Measurements from ENCODE around the gene SRMS. TPM values are rescaled to one million over a fixed set of nuclear protein-coding genes. Genes with fewer than 3 reads are reported as not detected.

SRMS gene
- total and polyA plus RNA-seq, 2 of the 13 experiments (the other 11 are each of a cell fraction or from before 2014, with no cell fraction given): not detected

DNA sequence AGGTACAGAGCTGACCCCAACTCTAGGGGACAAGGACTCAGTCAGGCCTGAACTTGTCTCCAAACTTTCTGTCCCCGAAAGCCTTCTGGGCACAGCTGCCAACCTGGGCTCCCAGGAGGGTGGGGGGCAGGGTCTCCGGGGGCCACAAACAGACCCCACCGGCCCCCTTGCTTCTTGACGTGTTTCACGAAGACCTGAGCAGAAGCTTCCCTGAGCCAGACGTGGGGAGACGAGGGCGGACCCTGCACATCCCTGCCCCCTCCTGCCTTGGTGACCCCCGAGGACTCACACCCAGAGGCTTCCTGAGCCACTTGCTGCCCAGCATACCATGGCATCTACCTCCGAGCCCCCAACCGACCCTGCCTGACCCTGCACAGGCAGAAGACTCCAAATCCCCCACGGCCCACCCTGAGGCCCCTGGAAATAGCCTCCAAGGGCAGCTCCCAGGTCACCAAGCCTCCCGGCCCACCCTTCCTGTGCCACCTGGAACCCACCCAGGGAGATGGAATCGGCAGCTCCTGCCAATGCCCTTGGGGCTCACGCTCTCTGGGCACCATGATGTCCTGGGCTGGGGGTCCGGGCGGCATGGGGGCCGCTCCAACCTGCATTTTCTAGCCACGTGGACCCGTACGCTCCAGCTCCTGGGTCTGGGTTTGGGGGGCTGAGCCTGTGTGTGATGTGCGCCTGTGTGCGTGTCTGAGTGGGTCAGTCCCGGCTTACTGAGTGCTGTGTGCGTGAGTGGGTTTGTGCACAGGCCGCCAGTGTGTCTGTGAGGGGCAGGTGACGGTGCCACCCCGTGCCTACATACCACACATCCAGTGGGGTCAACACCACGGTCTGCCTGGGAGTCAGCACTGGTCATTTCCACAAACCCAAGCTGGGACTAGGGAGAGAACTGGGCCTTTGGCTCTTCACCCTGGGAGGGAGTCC lies 7.8 kb downstream of the SRMS start (continued):
- TF ChIP-seq HNRNPLL (IDR thresholded peaks at IDR 0.05; ENCODE audit: low read depth, low read length, poor library complexity, severe bottlenecking): peak; percentile 12
- TF ChIP-seq SKI (IDR thresholded peaks at IDR 0.05; ENCODE audit: partially characterized antibody): no peak
- no peak for TF ChIP-seq SMARCE1 (IDR thresholded peaks at IDR 0.05; ENCODE audit: borderline replicate concordance)
- no peak for TF ChIP-seq GFI1 (CRISPR knock-in tag; IDR thresholded peaks at IDR 0.05; ENCODE audit: borderline replicate concordance)
- no peak for TF ChIP-seq SYNCRIP (IDR thresholded peaks at IDR 0.05; ENCODE audit: insufficient read depth, low read depth, low read length)
- TF ChIP-seq, protein P1, sequence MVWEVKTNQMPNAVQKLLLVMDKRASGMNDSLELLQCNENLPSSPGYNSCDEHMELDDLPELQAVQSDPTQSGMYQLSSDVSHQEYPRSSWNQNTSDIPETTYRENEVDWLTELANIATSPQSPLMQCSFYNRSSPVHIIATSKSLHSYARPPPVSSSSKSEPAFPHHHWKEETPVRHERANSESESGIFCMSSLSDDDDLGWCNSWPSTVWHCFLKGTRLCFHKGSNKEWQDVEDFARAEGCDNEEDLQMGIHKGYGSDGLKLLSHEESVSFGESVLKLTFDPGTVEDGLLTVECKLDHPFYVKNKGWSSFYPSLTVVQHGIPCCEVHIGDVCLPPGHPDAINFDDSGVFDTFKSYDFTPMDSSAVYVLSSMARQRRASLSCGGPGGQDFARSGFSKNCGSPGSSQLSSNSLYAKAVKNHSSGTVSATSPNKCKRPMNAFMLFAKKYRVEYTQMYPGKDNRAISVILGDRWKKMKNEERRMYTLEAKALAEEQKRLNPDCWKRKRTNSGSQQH (CRISPR knock-in tag; IDR thresholded peaks at IDR 0.05; ENCODE audit: low read depth): no peak
- TF ChIP-seq ZNF772 (CRISPR knock-in tag; IDR thresholded peaks at IDR 0.05): no peak
- no peak for TF ChIP-seq ZNF501 (CRISPR knock-in tag; IDR thresholded peaks at IDR 0.05)
- TF ChIP-seq, protein P2, sequence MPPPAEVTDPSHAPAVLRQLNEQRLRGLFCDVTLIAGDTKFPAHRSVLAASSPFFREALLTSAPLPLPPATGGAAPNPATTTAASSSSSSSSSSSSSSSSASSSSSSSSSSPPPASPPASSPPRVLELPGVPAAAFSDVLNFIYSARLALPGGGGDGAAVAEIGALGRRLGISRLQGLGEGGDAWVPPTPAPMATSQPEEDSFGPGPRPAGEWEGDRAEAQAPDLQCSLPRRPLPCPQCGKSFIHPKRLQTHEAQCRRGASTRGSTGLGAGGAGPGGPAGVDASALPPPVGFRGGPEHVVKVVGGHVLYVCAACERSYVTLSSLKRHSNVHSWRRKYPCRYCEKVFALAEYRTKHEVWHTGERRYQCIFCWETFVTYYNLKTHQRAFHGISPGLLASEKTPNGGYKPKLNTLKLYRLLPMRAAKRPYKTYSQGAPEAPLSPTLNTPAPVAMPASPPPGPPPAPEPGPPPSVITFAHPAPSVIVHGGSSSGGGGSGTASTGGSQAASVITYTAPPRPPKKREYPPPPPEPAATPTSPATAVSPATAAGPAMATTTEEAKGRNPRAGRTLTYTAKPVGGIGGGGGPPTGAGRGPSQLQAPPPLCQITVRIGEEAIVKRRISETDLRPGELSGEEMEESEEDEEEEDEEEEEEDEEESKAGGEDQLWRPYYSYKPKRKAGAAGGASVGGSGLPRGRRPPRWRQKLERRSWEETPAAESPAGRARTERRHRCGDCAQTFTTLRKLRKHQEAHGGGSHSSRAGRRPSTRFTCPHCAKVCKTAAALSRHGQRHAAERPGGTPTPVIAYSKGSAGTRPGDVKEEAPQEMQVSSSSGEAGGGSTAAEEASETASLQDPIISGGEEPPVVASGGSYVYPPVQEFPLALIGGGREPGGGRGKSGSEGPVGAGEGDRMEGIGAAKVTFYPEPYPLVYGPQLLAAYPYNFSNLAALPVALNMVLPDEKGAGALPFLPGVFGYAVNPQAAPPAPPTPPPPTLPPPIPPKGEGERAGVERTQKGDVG (CRISPR knock-in tag; IDR thresholded peaks at IDR 0.05; ENCODE audit: borderline replicate concordance): 0 out of 2 replicates have a peak, but pooled peaks have one; percentile 15
- no peak for TF ChIP-seq ZNF703 (CRISPR knock-in tag; IDR thresholded peaks at IDR 0.05; ENCODE audit: borderline replicate concordance)
- no peak for TF ChIP-seq ASH2L (IDR thresholded peaks at IDR 0.05; ENCODE audit: insufficient read length, low read depth, low read length)
- TF ChIP-seq, protein P3, sequence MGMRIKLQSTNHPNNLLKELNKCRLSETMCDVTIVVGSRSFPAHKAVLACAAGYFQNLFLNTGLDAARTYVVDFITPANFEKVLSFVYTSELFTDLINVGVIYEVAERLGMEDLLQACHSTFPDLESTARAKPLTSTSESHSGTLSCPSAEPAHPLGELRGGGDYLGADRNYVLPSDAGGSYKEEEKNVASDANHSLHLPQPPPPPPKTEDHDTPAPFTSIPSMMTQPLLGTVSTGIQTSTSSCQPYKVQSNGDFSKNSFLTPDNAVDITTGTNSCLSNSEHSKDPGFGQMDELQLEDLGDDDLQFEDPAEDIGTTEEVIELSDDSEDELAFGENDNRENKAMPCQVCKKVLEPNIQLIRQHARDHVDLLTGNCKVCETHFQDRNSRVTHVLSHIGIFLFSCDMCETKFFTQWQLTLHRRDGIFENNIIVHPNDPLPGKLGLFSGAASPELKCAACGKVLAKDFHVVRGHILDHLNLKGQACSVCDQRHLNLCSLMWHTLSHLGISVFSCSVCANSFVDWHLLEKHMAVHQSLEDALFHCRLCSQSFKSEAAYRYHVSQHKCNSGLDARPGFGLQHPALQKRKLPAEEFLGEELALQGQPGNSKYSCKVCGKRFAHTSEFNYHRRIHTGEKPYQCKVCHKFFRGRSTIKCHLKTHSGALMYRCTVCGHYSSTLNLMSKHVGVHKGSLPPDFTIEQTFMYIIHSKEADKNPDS (CRISPR knock-in tag; IDR thresholded peaks at IDR 0.05): no peak
- TF ChIP-seq, protein P4, sequence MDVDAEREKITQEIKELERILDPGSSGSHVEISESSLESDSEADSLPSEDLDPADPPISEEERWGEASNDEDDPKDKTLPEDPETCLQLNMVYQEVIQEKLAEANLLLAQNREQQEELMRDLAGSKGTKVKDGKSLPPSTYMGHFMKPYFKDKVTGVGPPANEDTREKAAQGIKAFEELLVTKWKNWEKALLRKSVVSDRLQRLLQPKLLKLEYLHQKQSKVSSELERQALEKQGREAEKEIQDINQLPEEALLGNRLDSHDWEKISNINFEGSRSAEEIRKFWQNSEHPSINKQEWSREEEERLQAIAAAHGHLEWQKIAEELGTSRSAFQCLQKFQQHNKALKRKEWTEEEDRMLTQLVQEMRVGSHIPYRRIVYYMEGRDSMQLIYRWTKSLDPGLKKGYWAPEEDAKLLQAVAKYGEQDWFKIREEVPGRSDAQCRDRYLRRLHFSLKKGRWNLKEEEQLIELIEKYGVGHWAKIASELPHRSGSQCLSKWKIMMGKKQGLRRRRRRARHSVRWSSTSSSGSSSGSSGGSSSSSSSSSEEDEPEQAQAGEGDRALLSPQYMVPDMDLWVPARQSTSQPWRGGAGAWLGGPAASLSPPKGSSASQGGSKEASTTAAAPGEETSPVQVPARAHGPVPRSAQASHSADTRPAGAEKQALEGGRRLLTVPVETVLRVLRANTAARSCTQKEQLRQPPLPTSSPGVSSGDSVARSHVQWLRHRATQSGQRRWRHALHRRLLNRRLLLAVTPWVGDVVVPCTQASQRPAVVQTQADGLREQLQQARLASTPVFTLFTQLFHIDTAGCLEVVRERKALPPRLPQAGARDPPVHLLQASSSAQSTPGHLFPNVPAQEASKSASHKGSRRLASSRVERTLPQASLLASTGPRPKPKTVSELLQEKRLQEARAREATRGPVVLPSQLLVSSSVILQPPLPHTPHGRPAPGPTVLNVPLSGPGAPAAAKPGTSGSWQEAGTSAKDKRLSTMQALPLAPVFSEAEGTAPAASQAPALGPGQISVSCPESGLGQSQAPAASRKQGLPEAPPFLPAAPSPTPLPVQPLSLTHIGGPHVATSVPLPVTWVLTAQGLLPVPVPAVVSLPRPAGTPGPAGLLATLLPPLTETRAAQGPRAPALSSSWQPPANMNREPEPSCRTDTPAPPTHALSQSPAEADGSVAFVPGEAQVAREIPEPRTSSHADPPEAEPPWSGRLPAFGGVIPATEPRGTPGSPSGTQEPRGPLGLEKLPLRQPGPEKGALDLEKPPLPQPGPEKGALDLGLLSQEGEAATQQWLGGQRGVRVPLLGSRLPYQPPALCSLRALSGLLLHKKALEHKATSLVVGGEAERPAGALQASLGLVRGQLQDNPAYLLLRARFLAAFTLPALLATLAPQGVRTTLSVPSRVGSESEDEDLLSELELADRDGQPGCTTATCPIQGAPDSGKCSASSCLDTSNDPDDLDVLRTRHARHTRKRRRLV (CRISPR knock-in tag; IDR thresholded peaks at IDR 0.05): no peak
- TF ChIP-seq AKAP8 (CRISPR knock-in tag; IDR thresholded peaks at IDR 0.05): no peak
- 0 out of 2 replicates have a peak, but pooled peaks have one; percentile 24 for TF ChIP-seq ZNF776 (CRISPR knock-in tag; IDR thresholded peaks at IDR 0.05)
- no peak for TF ChIP-seq XBP1 (CRISPR knock-in tag; IDR thresholded peaks at IDR 0.05)
